Epithelial cell of proximal tubule (primary cell): ENCODE data around the gene LRP8. TPM values are rescaled to one million over a fixed set of nuclear protein-coding genes. Genes with fewer than 3 reads are reported as not detected.
"Not testable (repeated sequence)": the region's sequence is repeated elsewhere in the genome, so short reads cannot be mapped to it uniquely, and the experiment has no call there.

Source experiments
- DNase-seq: peaks from one replicate; pipeline ENCODE4 v3.0.0-alpha.2; 2011; ENCODE audit warnings: low read depth
- H3K4me3 ChIP-seq: 2 replicates; pipeline ENCODE4 v1.5.1; 2011; ENCODE audit warnings: low read depth, mild to moderate bottlenecking, low read length
- total RNA-seq: library from RNA; depleted of rRNA; stranded (reverse); fragments of >200 nt; gene quantifications from 2 replicates; pipeline ENCODE4 v1.2.3, GENCODE V29; 2015
- TF ChIP-seq, protein P1 (sequence below): conservative IDR thresholded peaks from 2 replicates; pipeline ENCODE4 v1.5.1; 2012; ENCODE audit warnings: low read depth, mild to moderate bottlenecking, low read length

Gene LRP8
- total RNA-seq, 1 donor from 2014 or later, result 16.1 TPM

DNA sequence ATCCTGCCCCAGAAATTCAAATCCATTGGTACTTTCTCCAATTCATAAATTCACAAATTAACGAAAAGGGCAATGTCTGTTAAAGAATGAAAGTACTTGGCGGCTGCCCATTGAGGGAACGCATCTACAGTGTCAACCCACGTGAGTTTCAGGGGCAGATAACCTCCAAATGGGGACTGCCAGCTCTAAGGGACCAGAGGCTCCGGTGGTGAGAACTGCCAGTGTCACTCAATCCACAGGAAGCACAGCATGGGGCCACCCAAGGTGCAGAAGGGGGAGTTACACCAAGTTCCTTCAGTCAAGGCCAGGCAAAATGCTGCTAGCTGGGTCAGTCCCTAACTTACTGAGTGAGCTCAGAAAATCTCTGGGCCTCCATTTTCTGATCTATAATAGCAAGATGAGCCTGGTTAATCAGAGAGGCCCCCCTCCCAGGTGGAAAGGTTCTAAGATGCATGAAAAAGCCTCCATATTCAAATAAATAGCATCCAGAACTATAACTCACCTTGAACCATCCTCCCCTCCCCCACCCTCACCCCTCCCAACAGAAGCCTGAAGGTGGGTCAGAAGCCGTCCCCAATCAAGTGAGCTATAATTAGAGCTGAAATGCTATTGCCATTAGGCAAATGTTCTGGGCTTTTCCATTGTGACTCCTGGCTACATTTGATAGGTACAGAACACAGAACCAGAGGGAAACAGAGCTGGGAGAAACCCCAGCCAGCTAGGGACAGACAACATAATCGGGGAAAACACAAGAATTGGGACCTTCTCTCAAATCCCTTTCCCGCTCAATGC lies 41.7 kb downstream of the LRP8 start:
- H3K4me3 ChIP-seq, result no peak overlapping the region
- TF ChIP-seq, protein P1, sequence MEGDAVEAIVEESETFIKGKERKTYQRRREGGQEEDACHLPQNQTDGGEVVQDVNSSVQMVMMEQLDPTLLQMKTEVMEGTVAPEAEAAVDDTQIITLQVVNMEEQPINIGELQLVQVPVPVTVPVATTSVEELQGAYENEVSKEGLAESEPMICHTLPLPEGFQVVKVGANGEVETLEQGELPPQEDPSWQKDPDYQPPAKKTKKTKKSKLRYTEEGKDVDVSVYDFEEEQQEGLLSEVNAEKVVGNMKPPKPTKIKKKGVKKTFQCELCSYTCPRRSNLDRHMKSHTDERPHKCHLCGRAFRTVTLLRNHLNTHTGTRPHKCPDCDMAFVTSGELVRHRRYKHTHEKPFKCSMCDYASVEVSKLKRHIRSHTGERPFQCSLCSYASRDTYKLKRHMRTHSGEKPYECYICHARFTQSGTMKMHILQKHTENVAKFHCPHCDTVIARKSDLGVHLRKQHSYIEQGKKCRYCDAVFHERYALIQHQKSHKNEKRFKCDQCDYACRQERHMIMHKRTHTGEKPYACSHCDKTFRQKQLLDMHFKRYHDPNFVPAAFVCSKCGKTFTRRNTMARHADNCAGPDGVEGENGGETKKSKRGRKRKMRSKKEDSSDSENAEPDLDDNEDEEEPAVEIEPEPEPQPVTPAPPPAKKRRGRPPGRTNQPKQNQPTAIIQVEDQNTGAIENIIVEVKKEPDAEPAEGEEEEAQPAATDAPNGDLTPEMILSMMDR, result no peak
- no peak for DNase-seq

- no peak overlapping the region for H3K4me3 ChIP-seq
- TF ChIP-seq, protein P1, result no peak
- DNase-seq, result no peak
Measured at GRCh38 chr1:53285546-53285945, 42.3 kb downstream of the LRP8 start.

DNA sequence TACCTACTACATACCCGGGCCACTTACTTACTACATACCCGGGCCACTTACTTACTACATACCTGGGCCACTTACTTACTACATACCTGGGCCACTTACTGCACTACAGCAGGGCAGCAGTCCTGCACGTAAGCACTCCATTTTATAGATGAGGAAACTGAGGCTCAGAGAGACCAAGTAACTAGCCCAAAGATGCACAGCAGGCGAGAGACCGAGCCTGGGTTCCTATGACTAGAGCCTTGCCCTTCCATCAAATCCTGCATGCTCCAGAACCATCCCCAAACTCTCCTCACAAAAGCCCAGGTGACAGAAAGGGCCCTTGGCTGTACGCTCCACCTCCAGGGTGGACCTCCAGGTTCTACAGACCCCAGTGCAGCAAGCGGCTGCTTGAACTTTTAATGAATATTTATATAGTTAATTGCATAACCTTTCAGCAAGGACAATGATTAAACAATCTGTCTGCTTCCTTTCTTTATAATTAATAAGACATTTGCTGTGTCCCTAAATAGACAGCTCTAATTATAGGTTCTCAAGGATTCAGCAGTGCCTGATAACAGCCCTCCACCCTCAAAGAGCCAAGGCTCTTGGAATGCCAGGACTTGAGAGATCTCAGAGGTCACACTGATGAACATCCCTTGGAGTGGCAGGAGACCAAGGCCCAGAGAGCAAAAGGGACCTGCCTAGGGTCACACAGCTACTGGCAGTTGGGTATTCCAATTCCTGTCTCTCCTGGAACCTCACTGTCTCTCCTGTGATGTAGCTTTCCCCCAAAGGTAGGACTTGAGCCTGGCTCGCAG lies 43.4 kb downstream of the LRP8 start:
- no peak for DNase-seq
- TF ChIP-seq, protein P1, result no peak
- no peak overlapping the region for H3K4me3 ChIP-seq

- DNase-seq, H3K4me3 ChIP-seq: not testable (repeated sequence)
Measured at GRCh38 chr1:53283156-53283555, 44.7 kb downstream of the LRP8 start.

- H3K4me3 ChIP-seq, result no peak overlapping the region
- DNase-seq, result no peak
- TF ChIP-seq, protein P1, result no peak
Measured at GRCh38 chr1:53281133-53281532, 46.7 kb downstream of the LRP8 start.

- no peak overlapping the region for H3K4me3 ChIP-seq
- TF ChIP-seq, protein P1, result no peak
- DNase-seq, result no peak
Measured at GRCh38 chr1:53280496-53280895, 47.4 kb downstream of the LRP8 start.

DNA sequence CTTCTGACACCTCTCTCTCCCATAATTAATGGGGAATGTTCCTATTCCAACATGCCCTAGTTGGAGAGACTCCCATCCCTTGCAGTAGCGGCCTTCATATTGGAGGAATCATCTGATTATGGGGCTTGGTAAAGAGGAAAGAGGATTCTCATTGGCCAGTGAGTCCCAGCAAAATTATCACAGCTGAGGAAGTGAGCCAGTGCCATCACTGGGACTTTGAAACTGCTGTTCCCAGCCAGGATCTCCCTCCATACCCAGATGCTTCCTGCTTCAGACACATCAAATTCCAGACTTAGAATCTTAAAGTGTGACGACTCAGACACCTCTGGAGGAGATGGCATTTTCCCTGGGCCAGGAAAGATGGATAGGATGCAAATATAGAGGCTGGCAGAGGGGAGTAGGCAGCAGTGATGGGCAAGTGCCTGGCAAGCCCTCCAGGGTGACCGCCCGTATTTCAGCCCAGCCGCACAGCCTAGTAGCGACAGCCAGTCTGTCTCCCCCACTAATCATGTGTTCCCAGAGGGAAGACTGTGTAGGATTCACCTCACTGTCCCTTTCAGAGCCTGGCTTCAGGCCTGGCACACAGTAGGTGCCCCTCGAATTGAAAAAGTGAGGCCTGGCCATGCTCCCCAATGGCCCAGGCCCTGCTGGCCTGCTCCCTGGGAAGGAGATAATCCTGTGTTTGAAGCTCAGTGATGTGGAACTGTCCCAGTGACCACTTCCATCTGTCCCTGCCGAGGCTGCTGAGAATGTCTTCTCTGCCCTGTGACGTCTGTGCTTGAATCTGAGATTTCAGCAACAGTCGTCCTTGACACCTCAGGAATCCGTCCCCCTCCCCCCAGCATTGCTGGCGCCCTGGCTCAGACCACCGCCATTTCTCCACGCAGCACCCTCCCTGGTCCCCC lies 48.3 kb downstream of the LRP8 start:
- H3K4me3 ChIP-seq, result no peak overlapping the region
- DNase-seq, result no peak
- TF ChIP-seq, protein P1, result no peak
